ENCODE results near the gene MPP2.
"Not testable (repeated sequence)": the region's sequence is repeated elsewhere in the genome, so short reads cannot be mapped to it uniquely, and the experiment has no call there.

Gene MPP2

DNA sequence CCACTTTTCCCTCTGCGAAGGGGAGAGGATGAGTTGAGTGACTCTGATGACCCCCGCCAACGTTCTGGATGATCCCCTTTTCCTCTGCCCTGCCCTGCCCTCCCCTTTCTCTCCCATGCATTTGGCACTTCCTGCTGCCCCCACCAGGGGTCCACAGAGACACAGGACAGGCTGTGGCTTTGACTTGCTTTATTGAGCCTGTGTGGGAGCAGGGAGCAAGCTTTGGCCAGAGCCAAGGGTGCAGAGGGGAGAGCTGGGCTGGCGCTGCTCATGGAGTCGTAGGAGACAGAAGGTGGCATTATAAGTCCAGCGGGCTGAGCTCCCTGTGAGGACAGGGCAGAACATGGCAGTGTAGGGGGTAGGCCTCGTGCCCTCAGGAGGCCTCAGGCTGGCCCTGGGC lies 33.3 kb upstream of the MPP2 start:
- TF ChIP-seq, protein P1, sequence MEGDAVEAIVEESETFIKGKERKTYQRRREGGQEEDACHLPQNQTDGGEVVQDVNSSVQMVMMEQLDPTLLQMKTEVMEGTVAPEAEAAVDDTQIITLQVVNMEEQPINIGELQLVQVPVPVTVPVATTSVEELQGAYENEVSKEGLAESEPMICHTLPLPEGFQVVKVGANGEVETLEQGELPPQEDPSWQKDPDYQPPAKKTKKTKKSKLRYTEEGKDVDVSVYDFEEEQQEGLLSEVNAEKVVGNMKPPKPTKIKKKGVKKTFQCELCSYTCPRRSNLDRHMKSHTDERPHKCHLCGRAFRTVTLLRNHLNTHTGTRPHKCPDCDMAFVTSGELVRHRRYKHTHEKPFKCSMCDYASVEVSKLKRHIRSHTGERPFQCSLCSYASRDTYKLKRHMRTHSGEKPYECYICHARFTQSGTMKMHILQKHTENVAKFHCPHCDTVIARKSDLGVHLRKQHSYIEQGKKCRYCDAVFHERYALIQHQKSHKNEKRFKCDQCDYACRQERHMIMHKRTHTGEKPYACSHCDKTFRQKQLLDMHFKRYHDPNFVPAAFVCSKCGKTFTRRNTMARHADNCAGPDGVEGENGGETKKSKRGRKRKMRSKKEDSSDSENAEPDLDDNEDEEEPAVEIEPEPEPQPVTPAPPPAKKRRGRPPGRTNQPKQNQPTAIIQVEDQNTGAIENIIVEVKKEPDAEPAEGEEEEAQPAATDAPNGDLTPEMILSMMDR (IDR thresholded peaks at IDR 0.05; ENCODE audit: unreplicated experiment in 3 of 3): peak; percentile 57 to 74 (median 65)
- Mint-ChIP-seq H3K9me3 (no peaks in the 10 kb centered on the region), H3K4me1 (peaks cover 13% of the 10 kb centered on the region), H3K36me3 (ENCODE audit: low read depth) (no peaks in the 10 kb centered on the region), H3K27ac (peak overlapping the region in 1 of 3 experiments; percentile 60), H3K4me3 (no peak overlapping the region), H3K27me3 (ENCODE audit: low read depth) (peaks cover 29% of the 10 kb centered on the region)

DNA sequence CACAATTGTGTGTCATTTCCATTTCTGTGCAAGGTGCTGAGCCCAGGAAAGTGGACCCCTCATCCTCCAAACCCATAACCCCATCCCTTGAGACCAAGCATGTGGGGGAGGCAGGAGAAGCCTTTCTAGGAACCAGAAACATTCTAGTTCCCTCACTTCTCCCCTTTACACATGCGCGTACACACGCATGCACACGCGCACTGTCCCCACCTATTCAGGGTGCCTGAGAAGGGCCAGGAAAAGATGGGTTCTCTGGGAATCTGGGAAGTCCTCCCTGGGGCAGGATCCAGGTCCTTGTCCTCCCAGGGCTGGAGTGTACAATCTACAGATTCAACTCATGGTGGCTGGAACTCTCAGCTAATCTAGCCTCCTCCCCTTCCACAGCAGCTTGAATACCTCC lies 32.5 kb upstream of the MPP2 start:
- Mint-ChIP-seq H3K27ac (no peak overlapping the region), H3K4me1 (peaks cover 13% of the 10 kb centered on the region), H3K27me3 (ENCODE audit: low read depth) (peaks cover 29% of the 10 kb centered on the region), H3K36me3 (ENCODE audit: low read depth) (no peaks in the 10 kb centered on the region), H3K9me3 (no peaks in the 10 kb centered on the region), H3K4me3 (no peak overlapping the region)
- TF ChIP-seq, protein P1 (IDR thresholded peaks at IDR 0.05; ENCODE audit: unreplicated experiment in 3 of 3): no peak

DNA sequence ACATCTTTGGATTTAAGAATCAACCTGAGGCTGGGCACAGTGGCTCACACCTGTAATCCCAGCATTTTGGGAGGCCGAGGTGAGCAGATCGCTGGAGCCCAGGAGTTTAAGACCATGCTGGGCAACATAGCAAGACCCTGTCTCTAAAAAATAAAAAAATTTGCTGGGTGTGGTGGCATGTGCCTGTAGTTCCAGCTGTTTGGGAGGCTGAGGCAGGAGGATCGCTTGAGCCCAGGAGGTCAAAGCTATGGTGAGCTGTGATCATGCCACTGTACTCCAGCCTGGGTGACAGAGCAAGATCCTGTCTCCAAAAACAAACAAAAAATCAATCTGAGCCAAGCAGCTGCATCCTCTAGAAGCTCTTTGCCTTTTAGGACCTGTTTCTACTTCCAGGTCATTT lies 32.1 kb upstream of the MPP2 start:
- not testable (repeated sequence) for H3K9me3 Mint-ChIP-seq; H3K27ac Mint-ChIP-seq; H3K4me3 Mint-ChIP-seq; H3K36me3 Mint-ChIP-seq (ENCODE audit: low read depth)
- Mint-ChIP-seq H3K4me1 (peaks cover 13% of the 10 kb centered on the region), H3K27me3 (ENCODE audit: low read depth) (peaks cover 29% of the 10 kb centered on the region)

DNA sequence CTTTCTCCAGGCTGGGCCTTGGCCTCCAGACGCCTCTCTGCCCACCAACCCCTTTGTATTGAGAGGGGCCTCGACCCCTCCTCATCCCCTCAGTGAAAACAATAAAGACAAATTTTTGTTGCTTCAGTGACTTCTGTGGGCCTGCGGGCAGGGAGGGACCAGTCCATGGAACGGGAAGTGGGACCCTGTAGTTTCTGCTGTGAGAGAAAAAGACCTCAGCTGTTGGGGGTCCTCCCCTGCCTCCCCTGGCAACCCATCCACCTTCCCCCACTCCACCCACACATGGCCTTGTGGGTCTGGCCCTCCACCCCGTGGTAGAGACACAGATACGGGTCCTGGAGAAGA lies 31.5 kb upstream of the MPP2 start:
- TF ChIP-seq, protein P1 (IDR thresholded peaks at IDR 0.05; ENCODE audit: unreplicated experiment in 3 of 3): no peak
- H3K4me3 Mint-ChIP-seq: no peak overlapping the region
- no peak overlapping the region for H3K27ac Mint-ChIP-seq
- H3K4me1 Mint-ChIP-seq: peaks cover 13% of the 10 kb centered on the region
- H3K27me3 Mint-ChIP-seq (ENCODE audit: low read depth): peaks cover 24% of the 10 kb centered on the region
- no peaks in the 10 kb centered on the region for H3K9me3 Mint-ChIP-seq
- no peaks in the 10 kb centered on the region for H3K36me3 Mint-ChIP-seq (ENCODE audit: low read depth)

DNA sequence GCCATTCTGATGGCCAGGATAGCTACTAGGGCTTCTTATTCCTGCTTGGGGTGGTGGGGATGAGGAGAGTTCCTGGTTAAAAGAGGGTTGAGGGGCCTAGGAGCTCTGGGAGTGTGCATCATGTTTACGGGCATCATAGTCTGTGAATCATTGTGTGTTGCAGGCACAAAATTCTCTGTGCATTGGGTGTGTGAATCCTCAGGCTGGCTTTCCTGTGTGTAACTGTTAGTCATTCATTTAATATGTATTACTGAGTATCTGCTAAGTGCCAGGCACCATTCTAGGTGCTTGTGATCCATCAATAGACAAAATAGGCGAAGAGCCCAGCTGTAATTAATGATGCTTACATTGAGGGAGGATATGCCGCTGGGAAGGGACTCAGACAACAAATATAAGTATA lies 29.1 kb upstream of the MPP2 start:
- Mint-ChIP-seq H3K27ac (peak overlapping the region in 2 of 3 experiments; percentile 74 to 86), H3K27me3 (ENCODE audit: low read depth) (peaks cover 19% of the 10 kb centered on the region), H3K9me3 (no peaks in the 10 kb centered on the region), H3K36me3 (ENCODE audit: low read depth) (no peaks in the 10 kb centered on the region), H3K4me1 (peaks cover 13% of the 10 kb centered on the region), H3K4me3 (no peak overlapping the region)
- TF ChIP-seq, protein P1 (IDR thresholded peaks at IDR 0.05; ENCODE audit: unreplicated experiment in 3 of 3): no peak

DNA sequence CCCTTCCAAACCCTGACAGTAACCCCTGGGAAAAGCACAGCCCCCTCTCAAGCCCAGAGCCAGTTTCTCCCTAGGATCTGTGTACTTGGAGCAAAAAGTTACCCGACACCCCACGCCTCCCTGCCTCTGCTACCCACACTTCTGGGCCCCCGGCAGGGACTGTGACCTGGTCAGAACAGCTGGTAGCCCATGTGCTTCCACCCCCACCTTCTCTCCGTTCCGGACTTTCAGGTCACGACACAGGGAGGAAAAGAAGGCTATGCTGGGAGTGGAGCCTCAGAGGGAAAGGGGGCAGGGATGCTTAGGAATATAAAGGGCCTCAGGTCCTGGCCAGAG lies 28.6 kb upstream of the MPP2 start:
- TF ChIP-seq, protein P1 (IDR thresholded peaks at IDR 0.05; ENCODE audit: unreplicated experiment in 3 of 3): no peak
- H3K27me3 Mint-ChIP-seq (ENCODE audit: low read depth): peaks cover 16% of the 10 kb centered on the region
- no peak overlapping the region for H3K4me3 Mint-ChIP-seq
- H3K9me3 Mint-ChIP-seq: no peaks in the 10 kb centered on the region
- peaks cover 15% of the 10 kb centered on the region for H3K4me1 Mint-ChIP-seq
- H3K27ac Mint-ChIP-seq: peak overlapping the region in 1 of 3 experiments; percentile 86
- H3K36me3 Mint-ChIP-seq (ENCODE audit: low read depth): no peaks in the 10 kb centered on the region
